SU-DHL-6 (cell line): ENCODE measurements around the gene MAB21L1.

Experiments
- CTCF ChIP-seq: fragments of 200-600 bp; sonication (generic); IDR thresholded peaks from one replicate; pipeline ENCODE4 v1.5.1; 2017; ENCODE audit warnings: antibody characterized with exemption, mild to moderate bottlenecking, low read length, moderate library complexity; ENCODE audit not compliant: insufficient read depth, poor library complexity, severe bottlenecking
- EZH2phosphoT487 ChIP-seq: fragments of 200-600 bp; sonication (generic), shearing (Covaris generic); conservative IDR thresholded peaks from 2 replicates; pipeline ENCODE4 v1.6.1; 2018; ENCODE audit warnings: mild to moderate bottlenecking, antibody characterized with exemption, low read length, moderate library complexity, mixed read lengths

- TF ChIP-seq CTCF (no peak), EZH2phosphoT487 (no peak)
These were observed 8.9 kb upstream of the MAB21L1 start for GRCh38 chr13:35485424-35485823.
